Caco-2 (cell line): ENCODE measurements around the gene RBM20. TPM values are rescaled to one million over a fixed set of nuclear protein-coding genes. Genes with fewer than 3 reads are reported as not detected.

Experiments used
- BruUV-seq: library from RNA; stranded (reverse); fragments of 400-500 nt; replicated peaks from 2 replicates; lab custom pipeline; 2021; lab: Mats Ljungman, UMichigan
- CTCF ChIA-PET: fragments of 300-600 bp; sonication (Branson Sonifier 250); formaldehyde crosslinking; loops from one replicate; lab custom pipeline; 2022; ENCODE audit warnings: antibody characterized with exemption; lab: Charles Lee
- POLR2A ChIA-PET: fragments of 300-600 bp; sonication (Branson Sonifier 250); formaldehyde crosslinking; loops from one replicate; lab custom pipeline; 2022; ENCODE audit warnings: antibody characterized with exemption; lab: Charles Lee
- DNase-seq, 2 experiments: peaks; one replicate each; pipeline versions ENCODE4 v3.0.0 to v3.0.0-alpha.2; 2020 to 2022
- H3K27me3 ChIP-seq: replicated peaks from 2 replicates; pipeline ENCODE4 v1.6.0; 2011; ENCODE audit warnings: low read length; ENCODE audit not compliant: control insufficient read depth, insufficient read depth
- H3K36me3 ChIP-seq: 2 replicates; pipeline ENCODE4 v1.5.1; 2011; ENCODE audit warnings: low read length; ENCODE audit not compliant: control insufficient read depth, insufficient read depth
- H3K4me1 ChIP-seq: fragments of 250-450 bp; sonication (Bioruptor Pico); 2 replicates; pipeline ENCODE4 v1.5.1; 2020; ENCODE audit warnings: mild to moderate bottlenecking
- H3K4me3 ChIP-seq: 2 replicates; pipeline ENCODE4 v1.5.1; 2011; ENCODE audit warnings: low read depth, mild to moderate bottlenecking, control low read depth, low read length
- H3K9me3 ChIP-seq: fragments of 250-450 bp; sonication (Bioruptor Pico); 2 replicates; pipeline ENCODE4 v1.5.1; 2020; ENCODE audit warnings: mild to moderate bottlenecking, moderate library complexity
- H3K27ac Mint-ChIP-seq: one replicate; pipeline ENCODE4 v1.8.0; 2022; ENCODE audit warnings: mixed read lengths; ENCODE audit not compliant: unreplicated experiment
- H3K27me3 Mint-ChIP-seq: one replicate; pipeline ENCODE4 v1.8.0; 2022; ENCODE audit warnings: mixed read lengths; ENCODE audit not compliant: insufficient read depth, unreplicated experiment
- H3K36me3 Mint-ChIP-seq: one replicate; pipeline ENCODE4 v1.8.0; 2022; ENCODE audit warnings: mild to moderate bottlenecking, mixed read lengths; ENCODE audit not compliant: insufficient read depth, unreplicated experiment
- H3K4me1 Mint-ChIP-seq: one replicate; pipeline ENCODE4 v1.8.0; 2022; ENCODE audit warnings: low read depth, mixed read lengths; ENCODE audit not compliant: unreplicated experiment
- H3K4me3 Mint-ChIP-seq: one replicate; pipeline ENCODE4 v1.8.0; 2022; ENCODE audit warnings: mild to moderate bottlenecking, moderate library complexity, mixed read lengths; ENCODE audit not compliant: unreplicated experiment
- H3K9me3 Mint-ChIP-seq: one replicate; pipeline ENCODE4 v1.8.0; 2022; ENCODE audit warnings: mixed read lengths; ENCODE audit not compliant: unreplicated experiment
- intact Hi-C: fragments of 100-400 bp; cut with micrococcal nuclease; formaldehyde crosslinking; loops from one replicate; pipeline ENCODE4 v1.10.0; 2022; ENCODE audit not compliant: unreplicated experiment
- total RNA-seq: library from RNA; stranded (reverse); gene quantifications from 2 replicates; pipeline ENCODE4 v1.2.3, GENCODE V29; 2022
- TF ChIP-seq, protein P1 (sequence below), 2 experiments: fragments of 200-600 bp in 1 of 2; IDR thresholded peaks; 1 replicate in 1 of 2; 2 replicates in 1 of 2; pipeline versions ENCODE4 v1.5.1 to v1.8.0; 2011 to 2022; ENCODE audit warnings: antibody characterized with exemption in 1 of 2, control low read depth in 1 of 2, inconsistent platforms in 1 of 2, low read depth in 1 of 2, low read length in 1 of 2, mild to moderate bottlenecking in 1 of 2, moderate library complexity in 1 of 2; ENCODE audit not compliant: insufficient read depth in 1 of 2, severe bottlenecking in 1 of 2, unreplicated experiment in 1 of 2

The RBM20 gene
- total RNA-seq, 1 experiment from 2014 or later: 0.36 TPM

DNA sequence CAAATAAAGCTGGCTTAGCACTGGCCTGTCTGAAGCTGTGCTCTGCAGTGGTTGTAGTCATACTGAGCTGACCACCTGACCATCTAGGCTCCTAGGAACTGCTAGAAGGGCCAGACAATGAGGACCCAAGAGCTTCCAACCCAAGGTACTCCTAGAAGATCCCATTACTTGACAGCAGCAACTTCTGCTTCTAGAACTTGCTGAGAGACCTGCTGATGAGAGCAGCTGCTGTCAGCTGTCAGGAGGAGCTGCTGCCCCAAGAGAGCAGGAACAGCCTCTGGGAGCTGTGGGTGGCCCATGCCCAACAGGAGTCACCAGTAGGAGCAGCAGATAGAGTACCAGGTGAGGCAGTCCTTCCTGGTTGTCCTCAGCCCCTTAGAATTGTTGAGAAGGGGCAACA, 70.2 kb downstream of the RBM20 start:
- Histone ChIP-seq H3K27me3 (no peaks in the 10 kb centered on the region), H3K9me3 (no peaks in the 10 kb centered on the region), H3K4me1 (no peaks in the 10 kb centered on the region), H3K36me3 (no peaks in the 10 kb centered on the region), H3K4me3 (no peak overlapping the region)
- no peak overlapping the region for H3K27ac Mint-ChIP-seq
- H3K36me3 Mint-ChIP-seq: no peaks in the 10 kb centered on the region
- intact Hi-C loops: no loop called here
- no peaks in the 10 kb centered on the region for H3K27me3 Mint-ChIP-seq
- no peak overlapping the region for H3K4me3 Mint-ChIP-seq
- no peaks in the 10 kb centered on the region for H3K9me3 Mint-ChIP-seq
- H3K4me1 Mint-ChIP-seq: no peaks in the 10 kb centered on the region
- no TSS peak for BruUV-seq
- TF ChIP-seq, protein P1, sequence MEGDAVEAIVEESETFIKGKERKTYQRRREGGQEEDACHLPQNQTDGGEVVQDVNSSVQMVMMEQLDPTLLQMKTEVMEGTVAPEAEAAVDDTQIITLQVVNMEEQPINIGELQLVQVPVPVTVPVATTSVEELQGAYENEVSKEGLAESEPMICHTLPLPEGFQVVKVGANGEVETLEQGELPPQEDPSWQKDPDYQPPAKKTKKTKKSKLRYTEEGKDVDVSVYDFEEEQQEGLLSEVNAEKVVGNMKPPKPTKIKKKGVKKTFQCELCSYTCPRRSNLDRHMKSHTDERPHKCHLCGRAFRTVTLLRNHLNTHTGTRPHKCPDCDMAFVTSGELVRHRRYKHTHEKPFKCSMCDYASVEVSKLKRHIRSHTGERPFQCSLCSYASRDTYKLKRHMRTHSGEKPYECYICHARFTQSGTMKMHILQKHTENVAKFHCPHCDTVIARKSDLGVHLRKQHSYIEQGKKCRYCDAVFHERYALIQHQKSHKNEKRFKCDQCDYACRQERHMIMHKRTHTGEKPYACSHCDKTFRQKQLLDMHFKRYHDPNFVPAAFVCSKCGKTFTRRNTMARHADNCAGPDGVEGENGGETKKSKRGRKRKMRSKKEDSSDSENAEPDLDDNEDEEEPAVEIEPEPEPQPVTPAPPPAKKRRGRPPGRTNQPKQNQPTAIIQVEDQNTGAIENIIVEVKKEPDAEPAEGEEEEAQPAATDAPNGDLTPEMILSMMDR (IDR thresholded peaks at IDR 0.05; ENCODE audit: insufficient read depth in 1 of 2, low read depth in 1 of 2, low read length in 1 of 2, severe bottlenecking in 1 of 2, unreplicated experiment in 1 of 2): no peak
- ChIA-PET POLR2A (no interaction called here), CTCF (no interaction called here)
- no peak for DNase-seq

DNA sequence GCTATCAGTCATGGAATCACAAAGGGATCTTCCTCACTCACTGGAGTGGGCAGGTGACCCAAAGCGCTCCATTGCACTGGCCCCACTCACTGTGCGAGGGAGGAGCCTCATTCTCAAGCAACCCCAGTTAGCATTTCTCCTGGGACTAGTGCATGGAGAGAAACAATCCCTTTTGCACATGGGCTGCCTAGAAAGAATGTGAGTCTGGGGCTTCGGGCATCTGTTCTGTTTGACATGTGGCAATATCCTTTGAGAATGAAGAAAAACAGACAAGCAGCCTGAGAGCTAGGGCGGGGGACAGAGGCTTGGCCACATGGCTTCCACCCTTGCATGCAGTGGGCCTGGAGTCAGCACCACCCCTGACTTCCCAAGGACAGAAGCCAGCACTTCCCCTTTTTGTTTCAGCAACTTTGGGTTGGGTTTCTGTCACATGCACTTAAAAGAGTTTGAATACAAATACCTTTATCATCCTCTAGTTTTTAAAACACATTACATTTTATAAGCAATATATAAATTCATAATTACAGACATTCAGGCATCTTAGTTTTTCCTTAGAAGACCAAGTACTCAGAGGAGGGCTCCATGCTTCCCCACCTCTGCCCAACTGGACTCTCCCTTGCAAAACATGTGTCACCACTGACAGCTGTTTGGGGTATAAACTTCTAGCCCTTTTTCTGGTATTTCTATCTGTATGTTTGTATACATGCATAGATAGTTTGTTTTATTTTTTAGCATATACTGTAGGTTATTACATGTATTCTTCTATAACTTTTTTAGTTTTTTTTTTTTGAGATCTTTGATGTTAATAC, 73.8 kb downstream of the RBM20 start:
- TF ChIP-seq, protein P1 (IDR thresholded peaks at IDR 0.05; ENCODE audit: insufficient read depth in 1 of 2, low read depth in 1 of 2, low read length in 1 of 2, severe bottlenecking in 1 of 2, unreplicated experiment in 1 of 2): no peak
- Histone ChIP-seq H3K9me3 (no peaks in the 10 kb centered on the region), H3K27me3 (no peaks in the 10 kb centered on the region), H3K4me1 (no peaks in the 10 kb centered on the region), H3K36me3 (no peaks in the 10 kb centered on the region), H3K4me3 (no peak overlapping the region)
- H3K27ac Mint-ChIP-seq: no peak overlapping the region
- CTCF ChIA-PET: no interaction called here
- intact Hi-C loops: no loop called here
- no peaks in the 10 kb centered on the region for H3K4me1 Mint-ChIP-seq
- no peaks in the 10 kb centered on the region for H3K9me3 Mint-ChIP-seq
- no peaks in the 10 kb centered on the region for H3K36me3 Mint-ChIP-seq
- no peak for DNase-seq
- no TSS peak for BruUV-seq
- no peak overlapping the region for H3K4me3 Mint-ChIP-seq
- POLR2A ChIA-PET: no interaction called here
- no peaks in the 10 kb centered on the region for H3K27me3 Mint-ChIP-seq

DNA sequence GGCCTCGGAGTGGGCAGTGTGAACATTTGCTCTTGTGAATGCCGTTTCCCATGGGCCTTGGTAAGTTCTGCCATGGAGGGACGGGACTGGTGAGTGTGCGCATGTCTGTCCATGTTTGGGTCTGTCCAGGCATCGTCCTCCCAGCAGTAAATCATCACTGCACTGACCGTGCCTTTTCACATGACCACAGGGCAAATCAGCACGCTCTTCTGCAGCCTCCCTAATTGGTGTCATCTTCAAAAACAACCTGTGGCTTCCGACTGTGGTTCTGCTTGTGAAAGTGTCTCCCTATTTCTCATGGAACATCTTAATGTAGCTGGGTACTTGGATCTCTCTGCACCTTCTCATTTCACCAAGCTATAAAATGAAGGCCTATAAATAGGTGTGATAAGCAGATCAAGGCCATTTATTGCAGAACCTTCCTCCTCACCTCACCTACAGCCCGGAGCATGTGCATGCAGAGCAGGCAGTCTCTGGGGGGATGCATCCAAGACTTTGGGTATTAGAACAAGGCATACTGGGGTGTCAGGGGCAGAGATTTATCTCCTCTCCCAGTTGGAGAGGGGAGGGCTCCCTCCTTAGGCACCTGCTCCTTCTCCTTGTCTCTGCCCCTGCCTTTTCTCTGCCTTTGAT, 77.4 kb downstream of the RBM20 start:
- Histone ChIP-seq H3K27me3 (no peaks in the 10 kb centered on the region), H3K36me3 (no peaks in the 10 kb centered on the region), H3K9me3 (no peaks in the 10 kb centered on the region), H3K4me1 (peaks cover 15% of the 10 kb centered on the region), H3K4me3 (no peak overlapping the region)
- Mint-ChIP-seq H3K4me1 (peaks cover 10% of the 10 kb centered on the region), H3K4me3 (no peak overlapping the region), H3K36me3 (no peaks in the 10 kb centered on the region), H3K9me3 (no peaks in the 10 kb centered on the region), H3K27ac (no peak overlapping the region), H3K27me3 (no peaks in the 10 kb centered on the region)
- TF ChIP-seq, protein P1 (IDR thresholded peaks at IDR 0.05; ENCODE audit: insufficient read depth in 1 of 2, low read depth in 1 of 2, low read length in 1 of 2, severe bottlenecking in 1 of 2, unreplicated experiment in 1 of 2): no peak
- BruUV-seq: no TSS peak
- ChIA-PET CTCF (no interaction called here), POLR2A (no interaction called here)
- no peak for DNase-seq
- intact Hi-C loops: no loop called here
